Measurements from ENCODE around the gene SLC17A9. TPM values are rescaled to one million over a fixed set of nuclear protein-coding genes. Genes with fewer than 3 reads are reported as not detected.

SLC17A9 gene
- total RNA-seq, 1 donor from 2014 or later = 12.4 TPM

DNA sequence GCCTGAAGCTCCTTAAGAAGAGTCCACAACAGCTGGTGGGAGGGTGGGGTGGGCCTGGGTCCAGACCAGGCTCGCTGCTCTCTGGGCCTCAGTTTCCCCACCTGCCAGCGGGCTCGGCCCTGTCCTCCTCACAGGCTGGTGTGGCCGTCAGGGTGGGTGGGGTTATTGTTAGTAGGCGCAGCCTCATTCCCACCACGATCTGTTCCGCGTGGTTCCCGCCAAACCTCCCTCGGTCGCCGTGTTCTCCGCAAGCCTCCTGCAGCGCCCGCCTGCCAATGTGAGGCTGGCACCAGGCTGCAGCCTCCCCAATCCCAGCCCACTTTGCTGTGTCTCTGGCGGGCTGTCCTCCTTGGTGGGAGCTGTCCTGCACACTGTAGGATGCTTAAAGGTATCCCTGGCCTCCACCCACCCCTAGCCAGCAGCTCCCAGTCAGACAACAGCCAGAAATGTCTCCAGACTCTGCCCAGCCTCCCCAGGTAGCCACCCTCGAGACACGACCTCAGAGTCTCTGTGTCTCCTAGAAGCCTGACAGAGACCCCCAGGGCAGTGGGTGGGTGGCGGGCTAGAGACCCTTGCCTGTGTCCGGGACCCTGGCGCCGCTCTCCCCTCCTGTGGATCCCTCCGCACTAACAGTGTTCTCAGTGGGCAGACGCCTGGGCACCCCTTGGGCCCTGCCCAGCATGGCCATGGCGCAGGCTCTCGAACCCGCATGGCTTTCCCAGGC is 15.3 kb downstream of the SLC17A9 start:
- Histone ChIP-seq H4K20me1 (ENCODE audit: insufficient read depth, low read length) (peaks cover 7% of the 10 kb centered on the region), H3K9me3 (ENCODE audit: insufficient read depth, low read depth, low read length) (no peaks in the 10 kb centered on the region), H3K4me2 (ENCODE audit: low read length) (no peak overlapping the region), H3K4me3 (ENCODE audit: insufficient read depth, low read depth, low read length) (no peak overlapping the region), H3K27ac (ENCODE audit: low read depth, low read length) (no peak overlapping the region), H3K36me3 (ENCODE audit: insufficient read depth, low read length) (no peaks in the 10 kb centered on the region), H2AFZ (ENCODE audit: low read depth, low read length) (no peak overlapping the region), H3K79me2 (ENCODE audit: insufficient read depth, low read length) (no peaks in the 10 kb centered on the region), H3K9ac (ENCODE audit: low read length) (no peak overlapping the region), H3K27me3 (ENCODE audit: insufficient read depth, low read length) (peaks cover 6% of the 10 kb centered on the region), H3K4me1 (ENCODE audit: insufficient read depth, low read length) (no peaks in the 10 kb centered on the region)
- peaks cover 29% of the 10 kb centered on the region for H3K27me3 Mint-ChIP-seq (ENCODE audit: low read depth, unreplicated experiment)
- DNase-seq (ENCODE audit: low read depth) (no peak), FAIRE-seq (no peak)
- H3K4me1 Mint-ChIP-seq (ENCODE audit: low read depth, unreplicated experiment) = no peaks in the 10 kb centered on the region
- H3K9me3 Mint-ChIP-seq (ENCODE audit: unreplicated experiment) = no peaks in the 10 kb centered on the region
- H3K4me3 Mint-ChIP-seq (ENCODE audit: unreplicated experiment) = no peak overlapping the region
- H3K27ac Mint-ChIP-seq (ENCODE audit: unreplicated experiment) = peak overlapping the region; percentile 51
- peaks cover 2% of the 10 kb centered on the region for H3K36me3 Mint-ChIP-seq (ENCODE audit: low read depth, unreplicated experiment)
- TF ChIP-seq EZH2 (IDR thresholded peaks at IDR 0.05; ENCODE audit: insufficient read depth, low read length) = no peak
- TF ChIP-seq, protein P1, sequence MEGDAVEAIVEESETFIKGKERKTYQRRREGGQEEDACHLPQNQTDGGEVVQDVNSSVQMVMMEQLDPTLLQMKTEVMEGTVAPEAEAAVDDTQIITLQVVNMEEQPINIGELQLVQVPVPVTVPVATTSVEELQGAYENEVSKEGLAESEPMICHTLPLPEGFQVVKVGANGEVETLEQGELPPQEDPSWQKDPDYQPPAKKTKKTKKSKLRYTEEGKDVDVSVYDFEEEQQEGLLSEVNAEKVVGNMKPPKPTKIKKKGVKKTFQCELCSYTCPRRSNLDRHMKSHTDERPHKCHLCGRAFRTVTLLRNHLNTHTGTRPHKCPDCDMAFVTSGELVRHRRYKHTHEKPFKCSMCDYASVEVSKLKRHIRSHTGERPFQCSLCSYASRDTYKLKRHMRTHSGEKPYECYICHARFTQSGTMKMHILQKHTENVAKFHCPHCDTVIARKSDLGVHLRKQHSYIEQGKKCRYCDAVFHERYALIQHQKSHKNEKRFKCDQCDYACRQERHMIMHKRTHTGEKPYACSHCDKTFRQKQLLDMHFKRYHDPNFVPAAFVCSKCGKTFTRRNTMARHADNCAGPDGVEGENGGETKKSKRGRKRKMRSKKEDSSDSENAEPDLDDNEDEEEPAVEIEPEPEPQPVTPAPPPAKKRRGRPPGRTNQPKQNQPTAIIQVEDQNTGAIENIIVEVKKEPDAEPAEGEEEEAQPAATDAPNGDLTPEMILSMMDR (IDR thresholded peaks at IDR 0.05; ENCODE audit: insufficient read depth, low read depth, low read length) = no peak

DNA sequence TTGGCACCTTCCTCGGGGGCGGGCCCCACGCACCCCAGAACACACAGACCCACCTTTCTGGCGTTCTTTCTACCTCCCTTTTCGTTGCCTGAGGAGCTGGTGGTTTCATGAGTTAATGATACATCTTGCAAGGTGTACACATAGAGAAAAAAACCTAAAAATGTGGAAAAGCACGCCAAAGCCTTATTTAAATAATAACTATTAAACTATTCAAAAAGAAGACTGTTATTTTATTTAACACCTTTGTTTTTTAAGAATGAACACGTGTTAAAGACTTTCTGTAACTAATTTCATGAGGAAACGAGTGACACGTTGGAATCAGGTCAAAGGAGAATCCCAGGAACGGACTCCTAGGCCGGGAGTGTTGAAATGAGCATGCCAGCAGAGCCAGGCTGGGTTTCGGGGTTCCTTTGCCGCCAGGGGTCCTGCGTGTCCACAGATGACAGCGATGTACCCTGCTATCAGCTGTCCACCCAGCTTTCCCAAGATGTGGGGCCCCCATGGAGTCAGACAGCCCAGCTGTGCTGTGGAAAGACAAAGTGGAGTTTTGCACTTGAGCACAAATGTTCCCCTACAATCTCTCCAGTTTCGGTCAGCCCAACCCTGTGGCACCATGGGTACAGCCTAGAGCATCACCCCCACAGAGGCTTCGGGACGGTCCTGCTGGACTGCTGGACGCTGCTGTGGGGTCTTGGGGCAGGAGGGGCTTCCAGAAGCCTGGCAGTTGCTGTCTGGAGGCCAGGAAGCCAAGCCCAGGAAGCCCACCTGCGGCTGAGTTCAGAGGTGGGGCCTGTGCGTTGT is 16.1 kb downstream of the SLC17A9 start:
- H3K4me3 Mint-ChIP-seq (ENCODE audit: unreplicated experiment) = no peak overlapping the region
- no peaks in the 10 kb centered on the region for H3K36me3 ChIP-seq (ENCODE audit: insufficient read depth, low read length)
- H3K79me2 ChIP-seq (ENCODE audit: insufficient read depth, low read length) = no peaks in the 10 kb centered on the region
- H3K27me3 ChIP-seq (ENCODE audit: insufficient read depth, low read length) = peaks cover 14% of the 10 kb centered on the region
- no peak overlapping the region for H3K4me2 ChIP-seq (ENCODE audit: low read length)
- TF ChIP-seq EZH2 (IDR thresholded peaks at IDR 0.05; ENCODE audit: insufficient read depth, low read length) = no peak
- TF ChIP-seq, protein P1 (IDR thresholded peaks at IDR 0.05; ENCODE audit: insufficient read depth, low read depth, low read length) = no peak
- no peaks in the 10 kb centered on the region for H3K9me3 ChIP-seq (ENCODE audit: insufficient read depth, low read depth, low read length)
- H3K4me1 Mint-ChIP-seq (ENCODE audit: low read depth, unreplicated experiment) = no peaks in the 10 kb centered on the region
- peaks cover 7% of the 10 kb centered on the region for H4K20me1 ChIP-seq (ENCODE audit: insufficient read depth, low read length)
- no peak overlapping the region for H3K4me3 ChIP-seq (ENCODE audit: insufficient read depth, low read depth, low read length)
- no peak overlapping the region for H3K27ac Mint-ChIP-seq (ENCODE audit: unreplicated experiment)
- H3K36me3 Mint-ChIP-seq (ENCODE audit: low read depth, unreplicated experiment) = peaks cover 2% of the 10 kb centered on the region
- no peak overlapping the region for H3K9ac ChIP-seq (ENCODE audit: low read length)
- no peaks in the 10 kb centered on the region for H3K9me3 Mint-ChIP-seq (ENCODE audit: unreplicated experiment)
- no peak overlapping the region for H3K27ac ChIP-seq (ENCODE audit: low read depth, low read length)
- H3K27me3 Mint-ChIP-seq (ENCODE audit: low read depth, unreplicated experiment) = peaks cover 34% of the 10 kb centered on the region
- FAIRE-seq (no peak), DNase-seq (ENCODE audit: low read depth) (no peak)
- H3K4me1 ChIP-seq (ENCODE audit: insufficient read depth, low read length) = no peaks in the 10 kb centered on the region
- H2AFZ ChIP-seq (ENCODE audit: low read depth, low read length) = no peak overlapping the region
